GM12873 (cell line): ENCODE results near the gene CDKAL1.

Experiments used
- CTCF ChIP-seq: IDR thresholded peaks from 2 replicates; pipeline ENCODE4 v1.5.1; 2012; ENCODE audit warnings: low read depth, mild to moderate bottlenecking, moderate library complexity, low read length, control low read depth; ENCODE audit not compliant: insufficient read depth; ENCODE audit errors: missing control alignments

CDKAL1 gene

GRCh38 chr6:21271428-21272155, 737.3 kb downstream of the CDKAL1 start:
- TF ChIP-seq CTCF: no peak

- TF ChIP-seq CTCF: no peak
These were observed 739.2 kb downstream of the CDKAL1 start for GRCh38 chr6:21273451-21273850.

GRCh38 chr6:21274851-21275250, 740.6 kb downstream of the CDKAL1 start:
- no peak for TF ChIP-seq CTCF

- no peak for TF ChIP-seq CTCF
These were observed 743.5 kb downstream of the CDKAL1 start for GRCh38 chr6:21277601-21278374.

GRCh38 chr6:21278375-21278745, 744.1 kb downstream of the CDKAL1 start:
- TF ChIP-seq CTCF: no peak

GRCh38 chr6:21279619-21280018, 745.4 kb downstream of the CDKAL1 start:
- TF ChIP-seq CTCF: no peak

GRCh38 chr6:21281366-21281765, 747.1 kb downstream of the CDKAL1 start:
- TF ChIP-seq CTCF: no peak
